GM12878 (cell line): ENCODE measurements around the gene MAGI3. TPM values are rescaled to one million over a fixed set of nuclear protein-coding genes. Genes with fewer than 3 reads are reported as not detected.

ENCODE experiments used
- ATAC-seq: fragments of 200-7000 bp; cut with Tn5 transposase; 3 replicates; pipeline ENCODE4 v1.9.1; 2020; ENCODE audit warnings: mild to moderate bottlenecking, moderate library complexity
- BruUV-seq: library from RNA; stranded (reverse); fragments of 400-500 nt; replicated peaks from 2 replicates; lab custom pipeline; 2021; lab: Mats Ljungman, UMichigan
- CTCF ChIA-PET: fragments of 300-600 bp; sonication (Branson Sonifier 250); formaldehyde crosslinking; extraction: SDS; loops from one replicate; lab custom pipeline; 2021; ENCODE audit warnings: inconsistent platforms; lab: Yijun Ruan, JAX
- POLR2A ChIA-PET: fragments of 350-600 bp; formaldehyde crosslinking; extraction: SDS; loops from one replicate; lab custom pipeline; 2021; ENCODE audit warnings: inconsistent platforms; lab: Charles Lee
- RAD21 ChIA-PET: fragments of 300-600 bp; sonication (Branson Sonifier 250); formaldehyde crosslinking; loops from one replicate; lab custom pipeline; 2023; ENCODE audit warnings: antibody characterized with exemption; ENCODE audit not compliant: unreplicated experiment; lab: Charles Lee
- SMC1A ChIA-PET: fragments of 300-600 bp; sonication (Branson Sonifier 250); formaldehyde crosslinking; loops from one replicate; lab custom pipeline; 2023; ENCODE audit not compliant: unreplicated experiment, uncharacterized antibody; lab: Charles Lee
- DNase-seq: peaks from one replicate; pipeline ENCODE4 v3.0.0-alpha.2; 2011; ENCODE audit warnings: low read depth, low spot score
- FAIRE-seq: peaks from 3 replicates; lab custom pipeline; 2011; peaks lifted over from hg19 to GRCh38; lab: Jason Lieb, UNC
- H2AFZ ChIP-seq: 2 replicates; pipeline ENCODE4 v1.6.0; 2011; ENCODE audit warnings: low read depth, low read length, control low read depth; ENCODE audit not compliant: control insufficient read depth
- H3K27ac ChIP-seq: 2 replicates; pipeline ENCODE4 v1.5.1; 2011; ENCODE audit warnings: control low read depth; ENCODE audit not compliant: control insufficient read depth, insufficient read depth
- H3K27me3 ChIP-seq, 2 experiments: replicated peaks in 1 of 2; 2 replicates each; pipeline versions ENCODE4 v1.6.0 to v1.6.1; 2011; ENCODE audit warnings: low read length in 1 of 2; ENCODE audit not compliant: control insufficient read depth in 2 of 2, insufficient read depth in 2 of 2
- H3K36me3 ChIP-seq, 2 experiments: 2 replicates each; pipeline ENCODE4 v1.5.1; 2011; ENCODE audit warnings: low read length in 1 of 2; ENCODE audit not compliant: control insufficient read depth in 2 of 2, insufficient read depth in 2 of 2
- H3K4me1 ChIP-seq: 2 replicates; pipeline ENCODE4 v1.6.1; 2011; ENCODE audit warnings: mild to moderate bottlenecking, low read length, moderate library complexity, mixed read lengths; ENCODE audit not compliant: control insufficient read depth, insufficient read depth
- H3K4me2 ChIP-seq: 2 replicates; pipeline ENCODE4 v1.6.0; 2011; ENCODE audit warnings: control low read depth; ENCODE audit not compliant: control insufficient read depth, insufficient read depth
- H3K4me3 ChIP-seq: fragments of 200-600 bp; sonication (generic); 2 replicates; pipeline ENCODE4 v1.5.1; 2016
- H3K79me2 ChIP-seq: 2 replicates; pipeline ENCODE4 v1.6.0; 2011; ENCODE audit warnings: low read length; ENCODE audit not compliant: control insufficient read depth, insufficient read depth
- H3K9ac ChIP-seq: 2 replicates; pipeline ENCODE4 v1.8.0; 2011; ENCODE audit warnings: low read length, control low read depth, mixed read lengths; ENCODE audit not compliant: control insufficient read depth, insufficient read depth
- H3K9me3 ChIP-seq: replicated peaks from 3 replicates; pipeline ENCODE4 v1.5.1; 2011; ENCODE audit warnings: mild to moderate bottlenecking, low read length; ENCODE audit not compliant: control insufficient read depth, insufficient read depth
- H4K20me1 ChIP-seq: 2 replicates; pipeline ENCODE4 v1.6.0; 2011; ENCODE audit not compliant: control insufficient read depth, insufficient read depth
- BCLAF1 ChIP-seq: fragments of 450-650 bp; IDR thresholded peaks from 2 replicates; pipeline ENCODE4 v1.6.1; 2017; ENCODE audit warnings: antibody characterized with exemption, mild to moderate bottlenecking, moderate library complexity
- CHD1 ChIP-seq: IDR thresholded peaks from 2 replicates; pipeline ENCODE4 v1.6.1; 2012; ENCODE audit warnings: low read depth, low read length, improper control_type of control experiment
- E4F1 ChIP-seq: fragments of 450-650 bp; IDR thresholded peaks from 2 replicates; pipeline ENCODE4 v1.6.1; 2018; ENCODE audit warnings: borderline replicate concordance, mild to moderate bottlenecking; ENCODE audit not compliant: partially characterized antibody
- MEF2A ChIP-seq: IDR thresholded peaks from 2 replicates; pipeline ENCODE4 v1.6.1; 2011; ENCODE audit warnings: low read depth, mild to moderate bottlenecking, low read length, moderate library complexity; ENCODE audit not compliant: insufficient read depth
- RELB ChIP-seq: fragments of 450-650 bp; IDR thresholded peaks from 2 replicates; pipeline ENCODE4 v1.6.1; 2017; ENCODE audit warnings: low read depth, mild to moderate bottlenecking, moderate library complexity
- in situ Hi-C: fragments of 300-500 bp; cut with MboI; formaldehyde crosslinking; loops from 9 replicates; pipeline ENCODE4 v1.14.3; 2018; ENCODE audit warnings: mixed read lengths
- intact Hi-C: fragments of 100-400 bp; cut with micrococcal nuclease; formaldehyde crosslinking; loops from one replicate; pipeline ENCODE4 v1.14.2; 2022; ENCODE audit not compliant: unreplicated experiment
- polyA plus RNA-seq, 11 experiments: library from polyadenylated mRNA; depleted of rRNA in 4 of 11; unstranded in 6 of 11; stranded (reverse) in 5 of 11; fragments of >200 nt; fragmentation: Nextera tagmentation in 4 of 11; fragmentation: Illumina TruSeq in 1 of 11; extraction: Ambion mirVana in 4 of 11; extraction: Trizol in 1 of 11; gene quantifications; 1 replicate in 1 of 11; 2 replicates in 10 of 11; pipeline versions ENCODE4 v1.2.1 to v1.2.3, GENCODE V29; 2011 to 2016; ENCODE audit warnings: inconsistent platforms in 2 of 11, missing spikeins in 2 of 11, low read depth in 1 of 11
- total RNA-seq, 4 experiments: library from RNA; depleted of rRNA in 3 of 4; stranded (reverse); fragments of >200 nt in 3 of 4; fragmentation: Illumina TruSeq in 1 of 4; extraction: Trizol in 1 of 4; gene quantifications; 2 replicates each; pipeline versions ENCODE4 v1.2.1 to v1.2.3, GENCODE V29; 2013 to 2021

MAGI3 gene
- total and polyA plus RNA-seq, 10 of the 15 experiments (the other 5 are each of a cell fraction or from before 2014, with no cell fraction given): 0.17 to 0.65 (median 0.32) TPM

- RAD21 ChIA-PET: no interaction called here
- intact Hi-C loops: no loop called here
- ATAC-seq: no peak
Observed at GRCh38 chr1:113517983-113518382, 127.7 kb downstream of the MAGI3 start.

More at GRCh38 chr1:113517983-113518382, 127.7 kb downstream of the MAGI3 start:
- ChIA-PET SMC1A (no interaction called here), CTCF (no interaction called here), POLR2A (no interaction called here)
- Histone ChIP-seq H3K36me3 (no peaks in the 10 kb centered on the region), H3K9me3 (no peaks in the 10 kb centered on the region), H3K27me3 (no peaks in the 10 kb centered on the region), H4K20me1 (no peaks in the 10 kb centered on the region), H3K4me3 (no peak overlapping the region), H3K79me2 (no peaks in the 10 kb centered on the region), H2AFZ (no peak overlapping the region), H3K9ac (no peak overlapping the region), H3K27ac (no peak overlapping the region), H3K4me2 (no peak overlapping the region), H3K4me1 (no peaks in the 10 kb centered on the region)
- in situ Hi-C loops: no loop called here
- FAIRE-seq (no peak), DNase-seq (no peak)
- TF ChIP-seq MEF2A (no peak), RELB (no peak), E4F1 (no peak), CHD1 (no peak), BCLAF1 (no peak)
- no TSS peak for BruUV-seq
